DND-41 (cell line): ENCODE data around the gene MAN2A2.

ENCODE experiments used
- ATAC-seq: fragments of 200-7000 bp; cut with Tn5 transposase; 3 replicates; pipeline ENCODE4 v1.9.1; 2021; ENCODE audit warnings: low read depth; ENCODE audit not compliant: insufficient read depth
- DNase-seq: peaks from one replicate; pipeline ENCODE4 v3.0.0-alpha.2; 2020
- H2AFZ ChIP-seq: 2 replicates; pipeline ENCODE4 v1.6.0; 2012; ENCODE audit warnings: low read depth, low read length
- H3K27ac ChIP-seq: 2 replicates; pipeline ENCODE4 v1.5.1; 2012; ENCODE audit warnings: low read length, inconsistent platforms
- H3K27me3 ChIP-seq: fragments of 200-600 bp; sonication (generic); 2 replicates; pipeline ENCODE4 v1.6.0; 2012; ENCODE audit warnings: low read length, mild to moderate bottlenecking, inconsistent platforms; ENCODE audit not compliant: insufficient read depth, poor library complexity
- H3K36me3 ChIP-seq: 2 replicates; pipeline ENCODE4 v1.5.1; 2012; ENCODE audit warnings: low read length, inconsistent platforms; ENCODE audit not compliant: insufficient read depth
- H3K4me1 ChIP-seq: 2 replicates; pipeline ENCODE4 v1.5.1; 2012; ENCODE audit warnings: mild to moderate bottlenecking, low read length; ENCODE audit not compliant: insufficient read depth
- H3K4me2 ChIP-seq: 2 replicates; pipeline ENCODE4 v1.6.0; 2012; ENCODE audit warnings: mild to moderate bottlenecking, moderate library complexity, low read length, inconsistent platforms; ENCODE audit not compliant: insufficient read depth
- H3K4me3 ChIP-seq, 2 experiments: fragments of 200-600 bp in 1 of 2; shearing (Covaris generic) in 1 of 2; 2 replicates each; pipeline ENCODE4 v1.5.1; 2012 to 2016; ENCODE audit warnings: inconsistent platforms in 2 of 2, low read length in 2 of 2, mild to moderate bottlenecking in 2 of 2, low read depth in 1 of 2, moderate library complexity in 1 of 2
- H3K79me2 ChIP-seq: 2 replicates; pipeline ENCODE4 v1.6.0; 2012; ENCODE audit warnings: low read length, inconsistent platforms; ENCODE audit not compliant: insufficient read depth
- H3K9ac ChIP-seq: 2 replicates; pipeline ENCODE4 v1.6.0; 2012; ENCODE audit warnings: low read depth, mild to moderate bottlenecking, inconsistent platforms, low read length, moderate library complexity
- H3K9me3 ChIP-seq: 2 replicates; pipeline ENCODE4 v1.5.1; 2012; ENCODE audit warnings: low read length, moderate library complexity, mild to moderate bottlenecking, inconsistent platforms; ENCODE audit not compliant: insufficient read depth, severe bottlenecking
- H4K20me1 ChIP-seq: 2 replicates; pipeline ENCODE4 v1.6.0; 2012; ENCODE audit warnings: low read length; ENCODE audit not compliant: insufficient read depth
- CTCF ChIP-seq: IDR thresholded peaks from 2 replicates; pipeline ENCODE4 v1.5.1; 2012; ENCODE audit warnings: borderline replicate concordance, low read length, moderate library complexity, mild to moderate bottlenecking; ENCODE audit not compliant: poor library complexity, severe bottlenecking; ENCODE audit errors: extremely low read depth
- EZH2 ChIP-seq: IDR thresholded peaks from 3 replicates; pipeline ENCODE4 v1.6.1; 2012; ENCODE audit warnings: borderline replicate concordance, low read depth, mild to moderate bottlenecking, moderate library complexity, low read length, inconsistent platforms; ENCODE audit not compliant: severe bottlenecking

Gene MAN2A2

GRCh38 chr15:90876512-90877170 lies 26.5 kb upstream of the MAN2A2 start:
- no peak for DNase-seq
- Histone ChIP-seq H4K20me1 (peaks cover 10% of the 10 kb centered on the region), H3K27ac (no peak overlapping the region), H3K9ac (no peak overlapping the region), H2AFZ (no peak overlapping the region), H3K4me3 (no peak overlapping the region), H3K27me3 (no peaks in the 10 kb centered on the region), H3K4me2 (no peak overlapping the region), H3K9me3 (no peaks in the 10 kb centered on the region), H3K36me3 (peaks cover 56% of the 10 kb centered on the region), H3K4me1 (peaks cover 14% of the 10 kb centered on the region), H3K79me2 (peaks cover 10% of the 10 kb centered on the region)
- no peak for ATAC-seq
- TF ChIP-seq CTCF (no peak), EZH2 (no peak)

DNA sequence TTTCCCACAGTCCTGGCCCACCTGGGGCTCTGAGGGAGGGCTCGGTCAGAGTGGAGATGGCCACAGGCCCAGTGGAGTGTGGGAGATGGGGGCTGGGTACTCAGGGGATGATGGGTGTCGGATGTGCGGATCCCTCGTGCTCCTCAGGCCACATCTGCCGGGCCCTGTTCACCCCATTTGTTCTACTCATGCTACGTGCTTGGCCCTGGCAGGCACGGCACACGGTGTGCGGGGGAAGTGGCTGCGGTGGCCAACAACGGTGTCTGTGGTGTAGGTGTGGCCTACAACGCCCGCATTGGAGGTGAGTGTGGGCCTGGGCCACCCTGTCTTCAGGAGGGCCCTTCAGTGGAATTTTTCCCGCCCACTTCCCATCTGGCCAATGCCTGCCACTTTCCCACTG lies 25.8 kb upstream of the MAN2A2 start:
- Histone ChIP-seq H3K4me3 (no peak overlapping the region), H3K27me3 (no peaks in the 10 kb centered on the region), H3K36me3 (peaks cover 57% of the 10 kb centered on the region), H3K79me2 (peaks cover 3% of the 10 kb centered on the region), H3K27ac (no peak overlapping the region), H3K4me1 (peaks cover 10% of the 10 kb centered on the region), H3K9ac (no peak overlapping the region), H3K4me2 (no peak overlapping the region), H4K20me1 (peaks cover 7% of the 10 kb centered on the region), H3K9me3 (no peaks in the 10 kb centered on the region), H2AFZ (no peak overlapping the region)
- TF ChIP-seq CTCF (no peak), EZH2 (no peak)
- no peak for ATAC-seq
- DNase-seq = no peak

DNA sequence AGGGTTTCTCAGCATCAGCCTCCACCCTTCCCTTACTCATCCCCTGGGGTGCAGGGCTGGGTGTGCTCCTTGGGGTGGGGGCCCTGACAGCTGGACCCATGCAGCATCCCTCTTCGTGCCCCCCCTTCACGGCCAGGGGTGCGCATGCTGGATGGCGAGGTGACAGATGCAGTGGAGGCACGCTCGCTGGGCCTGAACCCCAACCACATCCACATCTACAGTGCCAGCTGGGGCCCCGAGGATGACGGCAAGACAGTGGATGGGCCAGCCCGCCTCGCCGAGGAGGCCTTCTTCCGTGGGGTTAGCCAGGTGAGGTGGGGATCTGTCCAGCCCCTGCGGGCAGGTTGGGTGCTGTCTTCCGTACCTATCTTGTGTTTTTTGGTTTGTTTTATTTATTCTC lies 25.1 kb upstream of the MAN2A2 start:
- Histone ChIP-seq H3K4me3 (no peak overlapping the region), H3K9ac (no peak overlapping the region), H3K9me3 (no peaks in the 10 kb centered on the region), H3K27me3 (no peaks in the 10 kb centered on the region), H4K20me1 (peaks cover 3% of the 10 kb centered on the region; the same call in 1 of the 2 replicates), H3K79me2 (0 out of 2 replicates have a peak, but pooled peaks cover 3% of the 10 kb centered on the region), H3K4me1 (peaks cover 3% of the 10 kb centered on the region), H3K4me2 (no peak overlapping the region), H3K27ac (no peak overlapping the region), H3K36me3 (peaks cover 57% of the 10 kb centered on the region), H2AFZ (no peak overlapping the region)
- ATAC-seq (no peak), DNase-seq (no peak)
- no peak for TF ChIP-seq EZH2
- TF ChIP-seq CTCF = no peak

- Histone ChIP-seq H3K79me2 (0 out of 2 replicates have a peak, but pooled peaks cover 3% of the 10 kb centered on the region), H3K4me3 (no peak overlapping the region), H2AFZ (no peak overlapping the region), H3K27ac (no peak overlapping the region), H3K27me3 (no peaks in the 10 kb centered on the region), H3K9me3 (no peaks in the 10 kb centered on the region), H3K4me1 (no peaks in the 10 kb centered on the region), H4K20me1 (peaks cover 3% of the 10 kb centered on the region; the same call in 1 of the 2 replicates), H3K36me3 (peaks cover 57% of the 10 kb centered on the region), H3K4me2 (no peak overlapping the region), H3K9ac (no peak overlapping the region)
- no peak for TF ChIP-seq CTCF
- TF ChIP-seq EZH2 = no peak
- ATAC-seq (no peak), DNase-seq (no peak)
Observed at GRCh38 chr15:90878660-90879059, 24.4 kb upstream of the MAN2A2 start.
